Measurements from ENCODE around the gene ATP6V1F.

DNA sequence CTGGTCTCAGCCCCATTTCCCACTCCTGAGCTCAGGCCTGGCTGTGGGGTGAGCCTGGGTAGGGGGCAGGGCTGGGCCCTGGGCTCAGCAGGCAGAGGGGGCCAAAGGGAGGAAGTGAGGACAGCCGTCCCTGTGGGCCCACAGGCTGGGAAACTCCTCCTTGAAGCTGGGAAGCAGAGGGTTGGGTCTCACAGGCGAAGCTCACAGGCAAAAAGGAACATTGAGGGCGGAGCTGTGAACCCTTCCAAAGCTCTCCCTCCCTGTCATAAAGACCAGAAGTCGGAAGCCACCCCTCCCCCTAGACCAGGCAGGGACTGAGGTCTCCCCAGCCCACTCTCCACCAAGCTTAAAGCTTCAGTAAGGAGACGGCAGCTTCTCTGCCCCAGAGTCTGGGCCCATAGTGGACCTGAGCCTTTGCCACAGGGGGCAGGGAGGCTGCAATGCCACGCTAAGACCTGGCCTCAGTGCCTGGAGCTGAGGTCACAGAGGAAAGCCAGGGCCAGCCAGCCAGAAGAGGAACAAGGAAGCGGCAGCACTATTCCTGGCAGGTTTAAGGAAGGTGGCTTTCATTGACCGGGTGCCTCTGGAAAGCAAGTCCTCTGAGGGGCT is 48.9 kb downstream of the ATP6V1F start:
- TF ChIP-seq, protein P1, sequence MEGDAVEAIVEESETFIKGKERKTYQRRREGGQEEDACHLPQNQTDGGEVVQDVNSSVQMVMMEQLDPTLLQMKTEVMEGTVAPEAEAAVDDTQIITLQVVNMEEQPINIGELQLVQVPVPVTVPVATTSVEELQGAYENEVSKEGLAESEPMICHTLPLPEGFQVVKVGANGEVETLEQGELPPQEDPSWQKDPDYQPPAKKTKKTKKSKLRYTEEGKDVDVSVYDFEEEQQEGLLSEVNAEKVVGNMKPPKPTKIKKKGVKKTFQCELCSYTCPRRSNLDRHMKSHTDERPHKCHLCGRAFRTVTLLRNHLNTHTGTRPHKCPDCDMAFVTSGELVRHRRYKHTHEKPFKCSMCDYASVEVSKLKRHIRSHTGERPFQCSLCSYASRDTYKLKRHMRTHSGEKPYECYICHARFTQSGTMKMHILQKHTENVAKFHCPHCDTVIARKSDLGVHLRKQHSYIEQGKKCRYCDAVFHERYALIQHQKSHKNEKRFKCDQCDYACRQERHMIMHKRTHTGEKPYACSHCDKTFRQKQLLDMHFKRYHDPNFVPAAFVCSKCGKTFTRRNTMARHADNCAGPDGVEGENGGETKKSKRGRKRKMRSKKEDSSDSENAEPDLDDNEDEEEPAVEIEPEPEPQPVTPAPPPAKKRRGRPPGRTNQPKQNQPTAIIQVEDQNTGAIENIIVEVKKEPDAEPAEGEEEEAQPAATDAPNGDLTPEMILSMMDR (conservative IDR thresholded peaks at IDR 0.05) = no peak
- TF ChIP-seq EZH2 (IDR thresholded peaks at IDR 0.05; ENCODE audit: low read depth) = no peak

Data from PC-9 (cell line).